ENCODE results near the gene MISP3.
A peak's percentile ranks its signal among the peaks of the same experiment; 100 is the strongest.
"Not testable (repeated sequence)": the region's sequence is repeated elsewhere in the genome, so short reads cannot be mapped to it uniquely, and the experiment has no call there.

MISP3 gene

GRCh38 chr19:14031719-14032480 lies 40.7 kb upstream of the MISP3 start, which contains the start of gene IL27RA:
TSS of gene IL27RA (plus strand) at chr19:14031762. CDS start at chr19:14031873, 111 bp downstream.
- DNase-seq (ENCODE audit: insufficient read length, low spot score) (peak; percentile 79), FAIRE-seq (no peak)
- TF ChIP-seq, protein P1, sequence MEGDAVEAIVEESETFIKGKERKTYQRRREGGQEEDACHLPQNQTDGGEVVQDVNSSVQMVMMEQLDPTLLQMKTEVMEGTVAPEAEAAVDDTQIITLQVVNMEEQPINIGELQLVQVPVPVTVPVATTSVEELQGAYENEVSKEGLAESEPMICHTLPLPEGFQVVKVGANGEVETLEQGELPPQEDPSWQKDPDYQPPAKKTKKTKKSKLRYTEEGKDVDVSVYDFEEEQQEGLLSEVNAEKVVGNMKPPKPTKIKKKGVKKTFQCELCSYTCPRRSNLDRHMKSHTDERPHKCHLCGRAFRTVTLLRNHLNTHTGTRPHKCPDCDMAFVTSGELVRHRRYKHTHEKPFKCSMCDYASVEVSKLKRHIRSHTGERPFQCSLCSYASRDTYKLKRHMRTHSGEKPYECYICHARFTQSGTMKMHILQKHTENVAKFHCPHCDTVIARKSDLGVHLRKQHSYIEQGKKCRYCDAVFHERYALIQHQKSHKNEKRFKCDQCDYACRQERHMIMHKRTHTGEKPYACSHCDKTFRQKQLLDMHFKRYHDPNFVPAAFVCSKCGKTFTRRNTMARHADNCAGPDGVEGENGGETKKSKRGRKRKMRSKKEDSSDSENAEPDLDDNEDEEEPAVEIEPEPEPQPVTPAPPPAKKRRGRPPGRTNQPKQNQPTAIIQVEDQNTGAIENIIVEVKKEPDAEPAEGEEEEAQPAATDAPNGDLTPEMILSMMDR (IDR thresholded peaks at IDR 0.05; ENCODE audit: insufficient read depth, missing control alignments): peak; percentile 70

GRCh38 chr19:14033946-14034345 lies 38.6 kb upstream of the MISP3 start:
- FAIRE-seq: no peak
- no peak for DNase-seq (ENCODE audit: insufficient read length, low spot score)
- TF ChIP-seq, protein P1 (IDR thresholded peaks at IDR 0.05; ENCODE audit: insufficient read depth, missing control alignments): no peak

DNA sequence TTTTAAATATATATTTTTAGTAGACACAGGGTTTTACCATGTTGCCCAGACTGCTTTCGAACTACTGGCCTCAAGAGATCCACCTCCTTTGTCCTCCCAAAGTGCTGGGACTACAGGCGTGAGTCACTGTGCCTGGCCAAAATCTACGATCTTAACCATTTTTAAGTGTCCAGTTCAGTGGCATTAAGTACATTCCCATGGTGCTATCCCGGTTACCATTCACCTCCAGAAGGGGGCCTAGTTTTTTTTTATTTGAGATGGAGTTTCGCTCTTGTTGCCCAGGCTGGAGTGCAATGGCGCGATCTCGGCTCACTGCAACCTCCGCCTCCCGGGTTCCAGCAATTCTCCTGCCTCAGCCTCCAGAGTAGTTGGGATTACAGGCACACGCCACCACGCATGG lies 37.4 kb upstream of the MISP3 start:
- not testable (repeated sequence) for DNase-seq (ENCODE audit: insufficient read length, low spot score); FAIRE-seq

DNA sequence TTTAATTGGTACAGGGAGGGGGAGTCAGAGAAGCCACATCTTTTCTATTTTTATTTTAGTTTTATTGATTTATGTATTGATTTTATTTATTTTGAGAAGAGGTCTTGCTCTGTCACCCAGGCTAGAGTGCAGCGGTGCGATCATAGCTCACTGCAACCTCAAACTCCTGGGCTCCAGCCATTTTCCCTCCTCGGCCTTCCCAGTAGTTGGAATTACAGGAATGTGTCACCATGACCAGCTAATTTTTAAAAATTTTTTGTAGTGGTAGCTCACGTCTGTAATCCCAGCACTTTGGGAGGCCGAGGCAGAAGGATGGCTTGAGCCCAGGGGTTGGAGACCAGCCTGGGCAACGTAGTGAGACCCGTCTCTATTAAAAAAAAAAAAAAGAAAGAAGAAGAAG lies 36.9 kb upstream of the MISP3 start:
- DNase-seq (ENCODE audit: insufficient read length, low spot score) (no peak), FAIRE-seq (no peak)
- TF ChIP-seq, protein P1 (IDR thresholded peaks at IDR 0.05; ENCODE audit: insufficient read depth, missing control alignments): no peak

GRCh38 chr19:14039181-14039580 lies 33.4 kb upstream of the MISP3 start:
- DNase-seq (ENCODE audit: insufficient read length, low spot score): no peak
- TF ChIP-seq, protein P1 (IDR thresholded peaks at IDR 0.05; ENCODE audit: insufficient read depth, missing control alignments): no peak
- no peak for FAIRE-seq

DNA sequence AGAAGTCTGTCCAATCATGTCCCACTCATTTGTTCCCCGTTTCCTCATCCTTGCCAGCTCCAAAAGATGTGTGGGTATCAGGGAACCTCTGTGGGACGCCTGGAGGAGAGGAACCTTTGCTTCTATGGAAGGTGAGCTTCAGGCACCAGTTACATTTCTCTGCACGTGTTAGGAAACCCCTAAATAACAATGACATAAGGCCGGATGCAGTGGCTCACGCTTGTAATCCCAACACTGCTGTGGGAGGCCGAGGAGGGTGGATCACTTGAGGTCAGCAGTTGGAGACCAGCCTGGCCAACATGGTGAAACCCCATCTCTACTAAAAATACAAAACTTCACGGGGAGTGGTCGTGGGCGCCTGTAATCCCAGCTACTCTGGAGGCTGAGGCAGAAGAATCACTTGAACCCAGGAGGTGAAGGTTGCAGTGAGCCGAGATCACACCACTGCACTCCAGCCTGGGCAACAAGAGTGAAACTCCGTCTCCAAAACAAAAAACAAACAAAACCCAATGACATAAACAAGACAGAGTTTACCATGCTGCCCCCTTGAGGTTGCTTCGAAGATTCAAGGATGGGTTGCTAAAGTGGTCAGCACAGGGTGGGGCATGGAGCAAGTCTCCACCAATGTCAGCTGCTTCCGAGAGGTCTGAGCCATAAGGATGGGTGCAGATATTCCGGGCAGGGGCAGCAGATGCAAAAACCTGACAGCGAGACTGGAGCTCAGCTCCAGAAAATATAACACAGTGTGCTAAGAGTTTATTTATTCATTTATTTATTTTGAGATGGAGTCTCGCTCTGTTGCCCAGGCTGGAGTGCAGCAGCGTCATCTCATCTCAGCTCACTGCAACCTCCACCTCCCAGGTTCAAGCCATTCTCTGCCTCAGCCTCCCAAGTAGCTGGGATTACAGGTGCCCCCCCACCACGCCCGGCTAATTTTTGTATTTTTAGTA lies 29.7 kb upstream of the MISP3 start:
- FAIRE-seq: not testable (repeated sequence)
- peak; percentile 60 for DNase-seq (ENCODE audit: insufficient read length, low spot score)
- TF ChIP-seq, protein P1 (IDR thresholded peaks at IDR 0.05; ENCODE audit: insufficient read depth, missing control alignments): peak; percentile 44

GRCh38 chr19:14047866-14048265 lies 24.7 kb upstream of the MISP3 start:
- not testable (repeated sequence) for FAIRE-seq; DNase-seq (ENCODE audit: insufficient read length, low spot score)
